Glutamatergic neuron (in vitro differentiated cells): ENCODE data around the gene MOB3B. TPM values are rescaled to one million over a fixed set of nuclear protein-coding genes. Genes with fewer than 3 reads are reported as not detected.

ENCODE experiments used
- DNase-seq: peaks from one replicate; pipeline ENCODE4 v3.0.0; 2022
- H3K27ac Mint-ChIP-seq: one replicate; pipeline ENCODE4 v1.8.0; 2020; ENCODE audit warnings: mild to moderate bottlenecking, mixed read lengths, inconsistent platforms; ENCODE audit not compliant: unreplicated experiment
- H3K27me3 Mint-ChIP-seq: one replicate; pipeline ENCODE4 v1.8.0; 2020; ENCODE audit warnings: mild to moderate bottlenecking, moderate library complexity, mixed read lengths, inconsistent platforms; ENCODE audit not compliant: unreplicated experiment
- H3K36me3 Mint-ChIP-seq: one replicate; pipeline ENCODE4 v1.8.0; 2020; ENCODE audit warnings: mild to moderate bottlenecking, mixed read lengths, inconsistent platforms; ENCODE audit not compliant: unreplicated experiment
- H3K4me1 Mint-ChIP-seq: one replicate; pipeline ENCODE4 v1.8.0; 2020; ENCODE audit warnings: mild to moderate bottlenecking, low read depth, mixed read lengths, inconsistent platforms; ENCODE audit not compliant: unreplicated experiment
- H3K4me3 Mint-ChIP-seq: one replicate; pipeline ENCODE4 v1.8.0; 2020; ENCODE audit warnings: mild to moderate bottlenecking, mixed read lengths, inconsistent platforms; ENCODE audit not compliant: unreplicated experiment
- H3K9me3 Mint-ChIP-seq: one replicate; pipeline ENCODE4 v1.8.0; 2020; ENCODE audit warnings: mild to moderate bottlenecking, moderate library complexity, mixed read lengths, inconsistent platforms; ENCODE audit not compliant: unreplicated experiment
- CTCF ChIP-seq: fragments of 200-600 bp; sonication (generic); IDR thresholded peaks from one replicate; pipeline ENCODE4 v1.5.0; 2021; ENCODE audit not compliant: partially characterized antibody, unreplicated experiment
- total RNA-seq: library from RNA; stranded (reverse); fragmentation: NEBNext Ultra II Directional; extraction: Animal tissue kit (Norgen Biotek cat#: 25700); gene quantifications from one replicate; pipeline ENCODE4 v1.2.1, GENCODE V29; 2021; ENCODE audit not compliant: unreplicated experiment

The MOB3B gene
- total RNA-seq, 1 donor from 2014 or later: 1.8 TPM

- Mint-ChIP-seq H3K9me3 (no peaks in the 10 kb centered on the region), H3K27me3 (peaks cover 1% of the 10 kb centered on the region), H3K4me1 (no peaks in the 10 kb centered on the region), H3K4me3 (no peak overlapping the region), H3K27ac (no peak overlapping the region), H3K36me3 (no peaks in the 10 kb centered on the region)
- no peak for TF ChIP-seq CTCF
- no peak for DNase-seq
Observed at GRCh38 chr9:27367175-27367798, 162.3 kb downstream of the MOB3B start.

- no peak overlapping the region for H3K4me3 Mint-ChIP-seq
- TF ChIP-seq CTCF: no peak
- H3K36me3 Mint-ChIP-seq: no peaks in the 10 kb centered on the region
- no peaks in the 10 kb centered on the region for H3K9me3 Mint-ChIP-seq
- H3K27me3 Mint-ChIP-seq: peaks cover 1% of the 10 kb centered on the region
- DNase-seq: no peak
- no peaks in the 10 kb centered on the region for H3K4me1 Mint-ChIP-seq
- H3K27ac Mint-ChIP-seq: no peak overlapping the region
Observed at GRCh38 chr9:27365707-27366376, 163.8 kb downstream of the MOB3B start.

- peaks cover 1% of the 10 kb centered on the region for H3K27me3 Mint-ChIP-seq
- H3K36me3 Mint-ChIP-seq: no peaks in the 10 kb centered on the region
- H3K4me3 Mint-ChIP-seq: no peak overlapping the region
- no peak for TF ChIP-seq CTCF
- H3K27ac Mint-ChIP-seq: no peak overlapping the region
- no peaks in the 10 kb centered on the region for H3K4me1 Mint-ChIP-seq
- peaks cover 2% of the 10 kb centered on the region for H3K9me3 Mint-ChIP-seq
- DNase-seq: no peak
Observed at GRCh38 chr9:27362447-27363210, 167.0 kb downstream of the MOB3B start.

DNA sequence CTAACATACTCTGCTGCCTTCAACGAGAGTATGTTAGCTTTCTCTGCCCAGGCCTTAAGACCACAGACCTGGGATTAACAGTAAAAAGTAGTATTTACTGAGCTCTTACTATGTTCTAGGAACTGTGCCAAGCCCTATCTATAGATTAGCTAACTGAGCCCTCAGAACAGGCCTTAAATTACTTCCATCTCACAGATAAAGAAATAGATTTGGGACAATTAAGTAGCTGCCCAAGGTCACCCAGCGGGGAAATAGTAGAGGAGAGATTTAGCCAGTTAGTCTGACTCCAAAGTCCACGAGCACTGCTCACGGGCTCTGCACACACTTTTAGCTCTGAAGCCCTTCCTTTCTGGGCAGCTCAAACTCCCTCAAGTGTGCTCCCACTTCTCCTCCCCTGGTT lies 168.1 kb downstream of the MOB3B start:
- H3K27ac Mint-ChIP-seq: no peak overlapping the region
- H3K36me3 Mint-ChIP-seq: no peaks in the 10 kb centered on the region
- no peaks in the 10 kb centered on the region for H3K4me1 Mint-ChIP-seq
- H3K27me3 Mint-ChIP-seq: peaks cover 3% of the 10 kb centered on the region
- H3K4me3 Mint-ChIP-seq: no peak overlapping the region
- TF ChIP-seq CTCF: no peak
- DNase-seq: no peak
- peaks cover 2% of the 10 kb centered on the region for H3K9me3 Mint-ChIP-seq

- Mint-ChIP-seq H3K36me3 (no peaks in the 10 kb centered on the region), H3K4me1 (no peaks in the 10 kb centered on the region), H3K9me3 (peaks cover 2% of the 10 kb centered on the region), H3K27me3 (peaks cover 3% of the 10 kb centered on the region), H3K4me3 (no peak overlapping the region), H3K27ac (no peak overlapping the region)
- no peak for TF ChIP-seq CTCF
- no peak for DNase-seq
Observed at GRCh38 chr9:27359763-27360162, 169.9 kb downstream of the MOB3B start.
